Measurements from ENCODE around the gene FAT1.

DNA sequence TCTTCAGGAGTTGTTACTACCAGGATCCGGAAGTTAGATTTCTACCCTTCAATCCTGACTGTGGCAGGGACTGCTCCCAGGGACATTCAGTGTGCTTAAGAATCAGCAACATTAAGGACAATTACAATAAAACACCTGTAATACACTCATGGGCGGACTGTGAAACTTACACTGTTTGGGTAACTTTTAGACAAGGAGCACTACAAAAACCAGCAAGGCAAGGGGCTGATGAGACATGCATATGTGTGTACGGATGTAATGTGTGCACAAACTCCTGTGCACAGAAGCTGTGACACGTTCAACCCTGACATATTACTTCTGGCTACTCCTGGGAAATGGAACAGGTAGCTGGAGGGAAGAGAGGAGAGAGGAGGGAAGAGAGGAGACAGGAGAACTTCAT is 75.8 kb downstream of the FAT1 start:
- TF ChIP-seq, protein P1, sequence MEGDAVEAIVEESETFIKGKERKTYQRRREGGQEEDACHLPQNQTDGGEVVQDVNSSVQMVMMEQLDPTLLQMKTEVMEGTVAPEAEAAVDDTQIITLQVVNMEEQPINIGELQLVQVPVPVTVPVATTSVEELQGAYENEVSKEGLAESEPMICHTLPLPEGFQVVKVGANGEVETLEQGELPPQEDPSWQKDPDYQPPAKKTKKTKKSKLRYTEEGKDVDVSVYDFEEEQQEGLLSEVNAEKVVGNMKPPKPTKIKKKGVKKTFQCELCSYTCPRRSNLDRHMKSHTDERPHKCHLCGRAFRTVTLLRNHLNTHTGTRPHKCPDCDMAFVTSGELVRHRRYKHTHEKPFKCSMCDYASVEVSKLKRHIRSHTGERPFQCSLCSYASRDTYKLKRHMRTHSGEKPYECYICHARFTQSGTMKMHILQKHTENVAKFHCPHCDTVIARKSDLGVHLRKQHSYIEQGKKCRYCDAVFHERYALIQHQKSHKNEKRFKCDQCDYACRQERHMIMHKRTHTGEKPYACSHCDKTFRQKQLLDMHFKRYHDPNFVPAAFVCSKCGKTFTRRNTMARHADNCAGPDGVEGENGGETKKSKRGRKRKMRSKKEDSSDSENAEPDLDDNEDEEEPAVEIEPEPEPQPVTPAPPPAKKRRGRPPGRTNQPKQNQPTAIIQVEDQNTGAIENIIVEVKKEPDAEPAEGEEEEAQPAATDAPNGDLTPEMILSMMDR (IDR thresholded peaks at IDR 0.05 in 4 of 5, conservative IDR thresholded peaks at IDR 0.05 in 1 of 5): no peak
- TF ChIP-seq POLR2A (IDR thresholded peaks at IDR 0.05): no peak

Measured in gastrocnemius medialis (tissue), 4 donors.